Adrenal gland (tissue), 12 donors: ENCODE measurements around the gene DCAF6. TPM values are rescaled to one million over a fixed set of nuclear protein-coding genes. Genes with fewer than 3 reads are reported as not detected.

Experiments used
- DNase-seq, 7 donors: peaks; one replicate each; pipeline ENCODE4 v3.0.0-alpha.2; 2019 to 2020
- H3K27ac ChIP-seq, 5 donors: fragments of 200-600 bp; sonication (generic) in 4 of 5; 1 replicate in 3 of 5; 2 replicates in 2 of 5; pipeline versions ENCODE4 v1.5.1 to v1.8.0; 2016 to 2020; ENCODE audit warnings: mild to moderate bottlenecking in 1 of 5
- H3K27me3 ChIP-seq: fragments of 200-600 bp; 2 replicates; pipeline ENCODE4 v1.8.0; 2021
- H3K36me3 ChIP-seq, 2 donors: fragments of 200-600 bp; replicated peaks in 1 of 2; 1 replicate in 1 of 2; 2 replicates in 1 of 2; pipeline versions ENCODE4 v1.5.1 to v1.8.0; 2018 to 2022
- H3K4me1 ChIP-seq, 2 donors: fragments of 200-600 bp; replicated peaks in 1 of 2; 1 replicate in 1 of 2; 2 replicates in 1 of 2; pipeline versions ENCODE4 v1.5.1 to v1.8.0; 2018 to 2021
- H3K4me3 ChIP-seq, 4 donors: fragments of 200-600 bp; sonication (generic) in 3 of 4; one replicate each; pipeline ENCODE4 v1.5.1; 2016 to 2018
- H3K9me3 ChIP-seq, 3 donors: fragments of 200-600 bp; sonication (generic) in 1 of 3; replicated peaks in 1 of 3; 1 replicate in 2 of 3; 2 replicates in 1 of 3; pipeline versions ENCODE4 v1.5.1 to v1.8.0; 2016 to 2021
- CTCF ChIP-seq, 6 experiments: fragments of 450-650 bp in 4 of 6; fragments of 200-600 bp in 2 of 6; sonication (generic) in 1 of 6; IDR thresholded peaks; 1 replicate in 5 of 6; 2 replicates in 1 of 6; pipeline versions ENCODE4 v1.5.1 to v1.8.0; 2016 to 2021; ENCODE audit warnings: antibody characterized with exemption in 6 of 6, mild to moderate bottlenecking in 2 of 6, moderate library complexity in 1 of 6
- POLR2A ChIP-seq, 2 donors: fragments of 450-650 bp; IDR thresholded peaks; one replicate each; pipeline ENCODE4 v1.6.1; 2017; ENCODE audit warnings: antibody characterized with exemption in 2 of 2, mild to moderate bottlenecking in 2 of 2, moderate library complexity in 1 of 2
- WGBS, 4 donors: extraction: QIAGEN DNeasy Blood & Tissue Kit in 2 of 4; methylation state at CpG; one replicate each; pipeline versions ENCODE4 v1.1.5 to v1.1.7; 2013 to 2017; 5-methylcytosine and 5-hydroxymethylcytosine counted together
- intact Hi-C, 2 donors: fragments of 100-400 bp; cut with DNase I; formaldehyde crosslinking; loops; one replicate each; pipeline versions ENCODE4 v1.14.1 to v1.15.0; 2022 to 2023
- polyA plus RNA-seq, 3 donors: library from polyadenylated mRNA; stranded (reverse); fragments of 200-250 nt in 2 of 3; fragments of 350-450 nt in 1 of 3; fragmentation: Illumina TruSeq in 1 of 3; extraction: RNeasy Lipid Tissue Mini Kit (QIAGEN cat#74804) in 1 of 3; gene quantifications; one replicate each; pipeline ENCODE4 v1.2.3, GENCODE V29; 2013 to 2014
- total RNA-seq, 9 donors: library from RNA; depleted of rRNA in 4 of 9; stranded (reverse); fragments of >200 nt in 4 of 9; fragments of 120-200 nt in 1 of 9; fragmentation: NEBNext Ultra II Directional in 1 of 9; extraction: Animal tissue kit (Norgen Biotek cat#: 25700) in 1 of 9; gene quantifications; one replicate each; pipeline versions ENCODE4 v1.1.0 to v1.2.4, GENCODE V29; 2013 to 2023
- donor health status: healthy with polysubstance abuse.
- donor health status: Bipolar disorder and iron deficiency.
- donor health status: DM: yes; HTN: yes; CAD: no.
- donor health status: DM: no; HTN: no; CAD: no.
- donor health status: DM: no; HTN: no; CAD: no.
- donor health status: DM: yes; HTN: yes; CAD: no.

The DCAF6 gene
- total and polyA plus RNA-seq, 12 donors: 46.4 to 160 (median 90.5) TPM

- Histone ChIP-seq H3K4me3 (no peak overlapping the region), H3K36me3 (peaks cover 0 to 37% of the 10 kb centered on the region in 2 donors), H3K4me1 (no peaks in the 10 kb centered on the region), H3K27ac (no peak overlapping the region), H3K27me3 (no peaks in the 10 kb centered on the region), H3K9me3 (no peaks in the 10 kb centered on the region)
- TF ChIP-seq CTCF (IDR thresholded peaks at IDR 0.05) (no peak), POLR2A (IDR thresholded peaks at IDR 0.05) (no peak)
- DNase-seq: peak in 1 of 7 donors; percentile 48
- intact Hi-C loops: no loop called here
- WGBS, 4 donors: 41 to 51% (median 45%) methylated on average over 3 of the region's 3 CpGs
Measured at GRCh38 chr1:168065506-168065905, 129.0 kb downstream of the DCAF6 start.

- WGBS, 4 donors: 88 to 93% (median 92%) methylated on average over 3 of the region's 3 CpGs
- Histone ChIP-seq H3K36me3 (peaks cover 0 to 65% of the 10 kb centered on the region in 2 donors), H3K4me1 (no peaks in the 10 kb centered on the region), H3K9me3 (no peaks in the 10 kb centered on the region), H3K4me3 (no peak overlapping the region), H3K27me3 (no peaks in the 10 kb centered on the region), H3K27ac (no peak overlapping the region)
- no peak for TF ChIP-seq POLR2A (IDR thresholded peaks at IDR 0.05)
- no peak for TF ChIP-seq CTCF (IDR thresholded peaks at IDR 0.05)
- intact Hi-C loops: no loop called here
- no peak for DNase-seq
Measured at GRCh38 chr1:168069384-168069783, 132.9 kb downstream of the DCAF6 start.

DNA sequence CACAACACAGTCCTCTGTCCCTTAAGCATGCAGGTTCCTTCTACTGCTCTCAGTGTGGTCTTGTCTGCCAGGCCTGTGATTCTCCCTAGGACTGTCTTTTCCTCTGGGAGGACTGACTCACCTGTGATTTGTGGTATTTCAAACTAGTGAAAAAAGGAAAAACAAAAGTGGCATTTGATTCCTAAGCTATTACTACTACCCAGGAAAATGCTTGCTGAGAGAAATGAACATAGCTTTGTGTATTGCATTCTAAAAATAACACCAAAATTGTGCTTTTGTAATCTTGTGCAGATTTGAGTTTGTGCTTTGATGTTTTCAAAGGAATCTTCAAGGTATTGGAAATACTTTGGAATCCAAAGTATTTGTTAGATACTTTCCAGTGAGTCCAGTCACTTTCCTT lies 143.3 kb downstream of the DCAF6 start:
- intact Hi-C loops: loop anchor here in 1 of 2 donors (10.0 kb wide), 3 partner anchors 65 to 355 kb away; partner anchors contain the start of gene MPZL1
- DNase-seq: peak in 1 of 7 donors; percentile 33
- Histone ChIP-seq H3K27ac (peak overlapping the region in 3 of 5 donors; percentile 41 to 84 (median 44)), H3K27me3 (no peaks in the 10 kb centered on the region), H3K9me3 (no peaks in the 10 kb centered on the region), H3K4me1 (peaks cover 3 to 36% of the 10 kb centered on the region in 2 donors), H3K36me3 (peaks cover 0 to 19% of the 10 kb centered on the region in 2 donors), H3K4me3 (no peak overlapping the region)
- TF ChIP-seq POLR2A (IDR thresholded peaks at IDR 0.05): no peak
- no peak for TF ChIP-seq CTCF (IDR thresholded peaks at IDR 0.05)

DNA sequence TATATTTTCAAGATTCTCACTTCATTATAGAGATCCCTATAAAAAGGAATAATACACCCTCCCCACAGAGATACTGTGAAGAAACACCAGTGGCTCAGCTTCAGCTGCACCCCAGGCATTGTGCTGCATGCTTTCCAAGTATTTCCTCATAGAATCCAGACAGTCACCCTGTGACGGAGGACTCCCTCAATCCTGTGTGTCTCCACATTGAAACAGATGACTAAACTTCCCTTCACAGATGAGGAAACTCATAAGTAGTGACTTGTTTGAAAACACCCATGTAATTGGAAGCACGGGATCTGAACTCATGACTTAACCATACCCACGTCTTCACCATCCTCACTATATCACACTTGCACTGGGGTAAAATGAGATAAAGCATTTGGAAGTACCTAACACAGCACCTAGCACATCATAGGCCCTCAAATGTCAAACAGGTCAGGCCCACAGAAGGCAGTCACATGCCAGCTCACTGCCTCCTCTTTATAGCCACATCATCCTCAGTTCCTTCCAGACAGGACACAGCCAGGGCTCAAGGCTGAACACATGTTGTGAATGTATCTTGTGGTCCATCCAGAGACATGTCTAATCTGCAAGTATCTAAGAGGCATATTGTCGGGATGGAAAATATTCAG lies 145.0 kb downstream of the DCAF6 start:
- no peaks in the 10 kb centered on the region for H3K27me3 ChIP-seq
- DNase-seq: peak in 3 of 7 donors; percentile 20 to 54 (median 47)
- H3K36me3 ChIP-seq: peaks cover 0 to 5% of the 10 kb centered on the region in 2 donors
- intact Hi-C loops: loop anchor here in 1 of 2 donors (10.0 kb wide), 2 partner anchors 63 to 357 kb away; partner anchors contain the start of gene MPZL1
- TF ChIP-seq CTCF (IDR thresholded peaks at IDR 0.05): no peak
- TF ChIP-seq POLR2A (IDR thresholded peaks at IDR 0.05): no peak
- no peak overlapping the region for H3K4me3 ChIP-seq
- WGBS, 4 donors: 61 to 79% (median 74%) methylated on average over 4 of the region's 4 CpGs
- no peaks in the 10 kb centered on the region for H3K9me3 ChIP-seq
- peaks cover 3 to 46% of the 10 kb centered on the region in 2 donors for H3K4me1 ChIP-seq
- peak overlapping the region in 3 of 5 donors; percentile 41 to 84 (median 59) for H3K27ac ChIP-seq
